Left lung (tissue), 14 donors: ENCODE results near the gene BLNK. TPM values are rescaled to one million over a fixed set of nuclear protein-coding genes. Genes with fewer than 3 reads are reported as not detected.

Experiments used
- ATAC-seq: fragments of 200-7000 bp; cut with Tn5 transposase; one replicate; pipeline ENCODE4 v1.9.1; 2020; ENCODE audit warnings: moderate library complexity
- DNase-seq, 4 donors: peaks; one replicate each; pipeline ENCODE4 v3.0.0-alpha.2; 2013 to 2020
- H3K27ac ChIP-seq, 2 donors: fragments of 200-600 bp; sonication (generic) in 1 of 2; one replicate each; pipeline versions ENCODE4 v1.5.0 to v1.8.0; 2020 to 2021
- H3K27me3 ChIP-seq, 2 donors: fragments of 200-600 bp; sonication (generic) in 1 of 2; one replicate each; pipeline versions ENCODE4 v1.5.0 to v1.8.0; 2020 to 2021
- H3K36me3 ChIP-seq, 2 donors: fragments of 200-600 bp; sonication (generic) in 1 of 2; one replicate each; pipeline versions ENCODE4 v1.5.0 to v1.8.0; 2020 to 2021
- H3K4me1 ChIP-seq, 2 donors: fragments of 200-600 bp; one replicate each; pipeline ENCODE4 v1.8.0; 2021
- H3K4me3 ChIP-seq, 2 donors: fragments of 200-600 bp; sonication (generic) in 1 of 2; one replicate each; pipeline versions ENCODE4 v1.5.0 to v1.8.0; 2020 to 2021; ENCODE audit warnings: mild to moderate bottlenecking in 1 of 2
- H3K9me3 ChIP-seq, 2 donors: fragments of 200-600 bp; sonication (generic) in 1 of 2; one replicate each; pipeline versions ENCODE4 v1.5.0 to v1.8.0; 2020 to 2021
- CTCF ChIP-seq, 2 donors: fragments of 200-600 bp; sonication (generic) in 1 of 2; IDR thresholded peaks; one replicate each; pipeline versions ENCODE4 v1.5.0 to v1.8.0; 2021; ENCODE audit warnings: antibody characterized with exemption in 2 of 2
- intact Hi-C, 2 donors: fragments of 100-400 bp; cut with DNase I; formaldehyde crosslinking; loops; one replicate each; pipeline versions ENCODE4 v1.11.2 to v1.14.2; 2022
- long read RNA-seq, 12 donors: library from polyadenylated mRNA in 2 of 12; unstranded in 2 of 12; transcript quantifications; one replicate each; pipeline ENCODE4 v2.0.0 and lab custom pipeline, GENCODE V29; 2019 to 2026
- polyA plus RNA-seq, 6 donors: library from polyadenylated mRNA; unstranded; fragments of 120-200 nt; gene quantifications; one replicate each; pipeline ENCODE4 v1.2.1, GENCODE V29; 2013; ENCODE audit not compliant: insufficient read length in 6 of 6
- total RNA-seq, 2 donors: library from RNA; stranded (reverse); fragmentation: NEBNext Ultra II Directional; extraction: Animal tissue kit (Norgen Biotek cat#: 25700); gene quantifications; one replicate each; pipeline ENCODE4 v1.2.1, GENCODE V29; 2021
- donor health status: DM: no; HTN: yes; CAD: no.
- donor health status: DM: no; HTN: no; CAD: no.

Gene BLNK
- total RNA-seq (1 to 10 TPM; 7.9 to 9.4 TPM), polyA plus RNA-seq (10 to 100 TPM; 14.6 to 18.8 (median 16.6) TPM)
- long read RNA-seq, donor 1, partial matches to known transcripts: 0 of 2 reads
- long read RNA-seq, donor 1, other reads (novel, unspliced or antisense): 0 of 2 reads
- long read RNA-seq, donor 2, partial matches to known transcripts: 0 of 3 reads
- long read RNA-seq, donor 2, other reads (novel, unspliced or antisense): 0 of 3 reads
- long read RNA-seq, donor 3, partial matches to known transcripts: 12 of 16 reads
- long read RNA-seq, donor 3, other reads (novel, unspliced or antisense): 0 of 16 reads
- long read RNA-seq, donor 4, partial matches to known transcripts: 1 of 3 reads
- long read RNA-seq, donor 4, other reads (novel, unspliced or antisense): 1 of 3 reads
- long read RNA-seq, donor 5: 0 reads
- long read RNA-seq, donor 6, partial matches to known transcripts: 0 of 3 reads
- long read RNA-seq, donor 6, other reads (novel, unspliced or antisense): 0 of 3 reads
- long read RNA-seq, donor 7: 0 reads
- long read RNA-seq, donor 8, partial matches to known transcripts: 0 of 1 reads
- long read RNA-seq, donor 8, other reads (novel, unspliced or antisense): 0 of 1 reads
- long read RNA-seq, donor 9: 0 reads
- long read RNA-seq, donor 10: 0 reads
- long read RNA-seq, donor 11, partial matches to known transcripts: 0 of 3 reads
- long read RNA-seq, donor 11, other reads (novel, unspliced or antisense): 0 of 3 reads
- long read RNA-seq, donor 12: 0 reads

GRCh38 chr10:96271016-96271815 lies at the start of gene BLNK:
Gene BLNK (minus strand): TSS chr10:96271569. CDS start chr10:96271398, 171 bp downstream.
- Histone ChIP-seq H3K36me3 (no peaks in the 10 kb centered on the region), H3K27ac (peak within 1 kb of the TSS; percentile 77 to 83), H3K4me3 (peak within 1 kb of the TSS; percentile 14 to 27), H3K27me3 (no peaks in the 10 kb centered on the region), H3K4me1 (peaks cover 7 to 19% of the 10 kb centered on the region in 2 donors), H3K9me3 (no peaks in the 10 kb centered on the region)
- intact Hi-C loops: no loop called here
- DNase-seq (peak; percentile 65 to 94 (median 86)), ATAC-seq (peak; percentile 91)
- no peak for TF ChIP-seq CTCF (IDR thresholded peaks at IDR 0.05)

- H3K27ac ChIP-seq: no peak overlapping the region
- H3K27me3 ChIP-seq: peaks cover 0 to 3% of the 10 kb centered on the region in 2 donors
- H3K9me3 ChIP-seq: no peaks in the 10 kb centered on the region
- TF ChIP-seq CTCF (IDR thresholded peaks at IDR 0.05): no peak
- intact Hi-C loops: no loop called here
- no peaks in the 10 kb centered on the region for H3K36me3 ChIP-seq
- no peak for ATAC-seq
- no peak overlapping the region for H3K4me3 ChIP-seq
- H3K4me1 ChIP-seq: no peaks in the 10 kb centered on the region
- DNase-seq: no peak
Observed at GRCh38 chr10:96319754-96320474, 48.5 kb upstream of the BLNK start.

- H3K27ac ChIP-seq: no peak overlapping the region
- H3K9me3 ChIP-seq: no peaks in the 10 kb centered on the region
- intact Hi-C loops: no loop called here
- no peak for TF ChIP-seq CTCF (IDR thresholded peaks at IDR 0.05)
- no peak for ATAC-seq
- H3K4me3 ChIP-seq: no peak overlapping the region
- no peak for DNase-seq
- no peaks in the 10 kb centered on the region for H3K36me3 ChIP-seq
- no peaks in the 10 kb centered on the region for H3K4me1 ChIP-seq
- peaks cover 0 to 5% of the 10 kb centered on the region in 2 donors for H3K27me3 ChIP-seq
Observed at GRCh38 chr10:96317067-96317833, 45.9 kb upstream of the BLNK start.

- TF ChIP-seq CTCF (IDR thresholded peaks at IDR 0.05): no peak
- Histone ChIP-seq H3K4me1 (no peaks in the 10 kb centered on the region), H3K36me3 (no peaks in the 10 kb centered on the region), H3K4me3 (no peak overlapping the region), H3K27me3 (peaks cover 0 to 5% of the 10 kb centered on the region in 2 donors), H3K27ac (no peak overlapping the region), H3K9me3 (no peaks in the 10 kb centered on the region)
- ATAC-seq (no peak), DNase-seq (no peak)
- intact Hi-C loops: no loop called here
Observed at GRCh38 chr10:96313344-96313743, 42.0 kb upstream of the BLNK start.
